Measurements from ENCODE around the gene GLRX2. TPM values are rescaled to one million over a fixed set of nuclear protein-coding genes. Genes with fewer than 3 reads are reported as not detected.

GLRX2 gene
- total RNA-seq, 1 experiment from 2014 or later, result 40.1 TPM

DNA sequence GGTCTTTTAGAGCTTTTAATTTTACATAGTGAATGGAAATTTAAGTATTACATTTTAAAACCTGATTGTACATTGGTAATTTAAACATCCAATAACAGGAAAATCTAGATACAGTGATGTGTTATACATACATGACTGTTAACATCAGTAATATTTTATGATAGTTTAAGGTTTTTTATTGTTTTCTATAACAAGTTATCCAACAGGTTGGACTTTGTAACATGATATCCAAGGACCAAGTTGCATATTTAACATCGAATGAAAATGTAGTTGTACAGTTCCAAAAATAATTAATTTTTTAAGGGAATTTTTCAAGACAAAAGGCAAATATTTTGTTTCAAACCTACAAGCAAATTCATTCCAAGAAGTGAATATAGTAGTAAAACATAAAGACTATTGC, 14.3 kb downstream of the GLRX2 start:
- H3K36me3 ChIP-seq (ENCODE audit: control insufficient read depth, insufficient read depth, low read length), result peaks cover 16% of the 10 kb centered on the region
- H3K9me3 ChIP-seq (ENCODE audit: control insufficient read depth, insufficient read depth, low read depth, low read length), result no peaks in the 10 kb centered on the region
- in situ Hi-C loops (cut with HindIII; ENCODE audit: low pct_unique_long_range_greater_than_20kb, low sequenced_read_pairs) (no loop called here), intact Hi-C loops (cut with micrococcal nuclease; ENCODE audit: unreplicated experiment) (no loop called here)
- H3K4me1 ChIP-seq (ENCODE audit: control insufficient read depth, insufficient read depth, low read length), result no peaks in the 10 kb centered on the region
- ChIA-PET POLR2A (no interaction called here), CTCF (no interaction called here)
- no peaks in the 10 kb centered on the region for H3K27me3 ChIP-seq (ENCODE audit: control insufficient read depth, insufficient read depth, low read length)
- no peak for DNase-seq (ENCODE audit: low read depth, low spot score)
- no TSS peak for BruUV-seq (replicated peaks)
- H3K27ac ChIP-seq (ENCODE audit: low read length), result no peak overlapping the region
- TF ChIP-seq POLR2AphosphoS5 (IDR thresholded peaks at IDR 0.05; ENCODE audit: low read depth, low read length), result no peak
- TF ChIP-seq SIN3A (IDR thresholded peaks at IDR 0.05; ENCODE audit: borderline replicate concordance, insufficient read depth, low read depth, low read length), result no peak
- no peak for TF ChIP-seq REST (IDR thresholded peaks at IDR 0.05; ENCODE audit: insufficient read depth in 1 of 2, low read depth in 2 of 2, low read length in 1 of 2)
- TF ChIP-seq TCF7L2 (IDR thresholded peaks at IDR 0.05; ENCODE audit: low read depth, low read length), result no peak
- no peak for TF ChIP-seq CTCF (IDR thresholded peaks at IDR 0.05)
- ATAC-seq, result no peak
- H3K4me3 ChIP-seq (ENCODE audit: low read depth in 2 of 2, low read length in 2 of 2), result no peak overlapping the region

DNA sequence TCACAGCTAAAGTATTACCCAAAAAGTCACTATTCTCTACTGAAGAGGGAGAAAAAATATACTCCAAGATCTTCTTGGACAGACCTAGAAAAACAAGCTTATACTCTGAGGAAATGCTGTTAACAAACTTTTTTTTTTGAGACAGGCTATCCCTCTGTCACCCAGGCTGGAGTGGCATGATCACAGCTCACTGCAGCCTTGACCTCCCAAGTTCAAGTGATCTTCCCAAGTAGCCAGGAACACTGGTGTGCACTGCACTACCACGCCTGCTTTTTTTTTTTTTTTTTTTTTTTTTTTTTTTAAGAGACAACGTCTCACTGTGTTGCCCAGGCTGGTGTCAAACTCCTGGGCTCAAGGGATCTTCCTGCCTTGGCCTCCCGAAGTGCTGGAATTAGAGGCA, 17.3 kb downstream of the GLRX2 start:
- Histone ChIP-seq H3K27me3 (ENCODE audit: control insufficient read depth, insufficient read depth, low read length) (no peaks in the 10 kb centered on the region), H3K36me3 (ENCODE audit: control insufficient read depth, insufficient read depth, low read length) (peaks cover 39% of the 10 kb centered on the region), H3K4me1 (ENCODE audit: control insufficient read depth, insufficient read depth, low read length) (no peaks in the 10 kb centered on the region), H3K4me3 (ENCODE audit: low read depth in 2 of 2, low read length in 2 of 2) (no peak overlapping the region), H3K27ac (ENCODE audit: low read length) (no peak overlapping the region), H3K9me3 (ENCODE audit: control insufficient read depth, insufficient read depth, low read depth, low read length) (no peaks in the 10 kb centered on the region)
- in situ Hi-C loops (cut with HindIII; ENCODE audit: low pct_unique_long_range_greater_than_20kb, low sequenced_read_pairs), result no loop called here
- CTCF ChIA-PET, result no interaction called here
- DNase-seq (ENCODE audit: low read depth, low spot score) (no peak), ATAC-seq (no peak)
- POLR2A ChIA-PET, result interaction anchor here (0.5 kb wide), 1 partner anchor 17 kb away, joined by 8 read pairs; the partner anchor contains the start of gene GLRX2
- intact Hi-C loops (cut with micrococcal nuclease; ENCODE audit: unreplicated experiment), result no loop called here
- TF ChIP-seq CTCF (IDR thresholded peaks at IDR 0.05) (no peak), SIN3A (IDR thresholded peaks at IDR 0.05; ENCODE audit: borderline replicate concordance, insufficient read depth, low read depth, low read length) (no peak), REST (IDR thresholded peaks at IDR 0.05; ENCODE audit: insufficient read depth in 1 of 2, low read depth in 2 of 2, low read length in 1 of 2) (no peak)
- BruUV-seq (replicated peaks), result no TSS peak
